IPS DF 6.9 (cell line): ENCODE results near the gene CLECL1.

Experiments used
- DNase-seq: peaks from one replicate; pipeline ENCODE4 v3.0.0-alpha.2; 2013; ENCODE audit warnings: low read depth, low spot score
- H3K27ac ChIP-seq: one replicate; pipeline ENCODE4 v1.5.1; 2013; ENCODE audit warnings: low read length, control low read depth
- H3K27me3 ChIP-seq: 2 replicates; pipeline ENCODE4 v1.6.1; 2013; ENCODE audit warnings: mild to moderate bottlenecking, low read length; ENCODE audit not compliant: control insufficient read depth, insufficient read depth
- H3K36me3 ChIP-seq: 2 replicates; pipeline ENCODE4 v1.6.1; 2013; ENCODE audit warnings: low read length; ENCODE audit not compliant: control insufficient read depth, insufficient read depth
- H3K4me1 ChIP-seq: 2 replicates; pipeline ENCODE4 v1.6.1; 2013; ENCODE audit warnings: low read length; ENCODE audit not compliant: control insufficient read depth, insufficient read depth
- H3K4me3 ChIP-seq: 2 replicates; pipeline ENCODE4 v1.5.1; 2013; ENCODE audit warnings: mild to moderate bottlenecking, low read length
- H3K9me3 ChIP-seq: 2 replicates; pipeline ENCODE4 v1.6.1; 2013; ENCODE audit warnings: low read length, inconsistent platforms; ENCODE audit not compliant: control insufficient read depth, insufficient read depth
- WGBS: extraction: QIAGEN DNeasy Blood & Tissue Kit; methylation state at CpG from one replicate; pipeline ENCODE4 v1.1.7; 2013; ENCODE audit warnings: mixed read lengths, missing lambda C conversion rate; ENCODE audit not compliant: insufficient read length, insufficient coverage; 5-methylcytosine and 5-hydroxymethylcytosine counted together

The CLECL1 gene

GRCh38 chr12:9732921-9733461, at the start of gene CLECL1:
Gene CLECL1 (minus strand): TSS chr12:9733097.
- no peak for DNase-seq
- H3K9me3 ChIP-seq: no peaks in the 10 kb centered on the region
- H3K27me3 ChIP-seq: no peaks in the 10 kb centered on the region
- WGBS: no CpG with 5 or more reads among the region's 8 CpGs
- H3K4me1 ChIP-seq: no peaks in the 10 kb centered on the region
- no peak within 1 kb of the TSS for H3K4me3 ChIP-seq
- H3K36me3 ChIP-seq: no peaks in the 10 kb centered on the region
- no peak within 1 kb of the TSS for H3K27ac ChIP-seq

GRCh38 chr12:9781360-9781759, 48.5 kb upstream of the CLECL1 start:
- H3K27ac ChIP-seq: no peak overlapping the region
- no peak for DNase-seq
- no peaks in the 10 kb centered on the region; the same call in 1 of the 2 replicates for H3K4me1 ChIP-seq
- WGBS: no CpG with 5 or more reads among the region's 2 CpGs
- H3K4me3 ChIP-seq: no peak overlapping the region
- H3K9me3 ChIP-seq: no peaks in the 10 kb centered on the region
- no peaks in the 10 kb centered on the region for H3K27me3 ChIP-seq
- no peaks in the 10 kb centered on the region for H3K36me3 ChIP-seq

GRCh38 chr12:9779209-9779608, 46.3 kb upstream of the CLECL1 start:
- Histone ChIP-seq H3K27ac (no peak overlapping the region), H3K4me3 (no peak overlapping the region), H3K4me1 (no peaks in the 10 kb centered on the region; the same call in 1 of the 2 replicates), H3K27me3 (no peaks in the 10 kb centered on the region), H3K9me3 (no peaks in the 10 kb centered on the region), H3K36me3 (no peaks in the 10 kb centered on the region)
- WGBS: no CpG with 5 or more reads among the region's 4 CpGs
- no peak for DNase-seq

DNA sequence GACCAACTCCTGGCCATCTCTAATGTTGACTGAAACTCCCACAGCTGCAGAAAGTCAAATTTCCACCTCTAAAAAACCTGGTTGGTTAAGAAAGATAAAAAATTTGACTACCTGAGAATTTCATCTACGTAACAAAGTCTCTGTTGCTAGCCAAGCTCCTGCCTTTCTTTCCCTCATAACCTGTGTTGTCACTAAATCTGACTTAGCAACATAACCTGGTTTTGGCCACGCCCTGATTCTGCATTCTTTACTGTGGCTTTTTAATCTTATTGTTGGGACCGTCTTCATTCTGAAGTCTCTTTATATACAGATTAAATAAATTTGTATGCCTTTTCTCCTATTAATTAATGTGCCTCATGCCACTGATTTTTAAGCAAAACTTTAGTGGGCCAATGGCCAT, 43.9 kb upstream of the CLECL1 start:
- Histone ChIP-seq H3K27me3 (no peaks in the 10 kb centered on the region), H3K27ac (no peak overlapping the region), H3K4me1 (no peaks in the 10 kb centered on the region), H3K36me3 (no peaks in the 10 kb centered on the region), H3K4me3 (no peak overlapping the region), H3K9me3 (no peaks in the 10 kb centered on the region)
- no peak for DNase-seq
- WGBS: no CpG with 5 or more reads among the region's 3 CpGs

DNA sequence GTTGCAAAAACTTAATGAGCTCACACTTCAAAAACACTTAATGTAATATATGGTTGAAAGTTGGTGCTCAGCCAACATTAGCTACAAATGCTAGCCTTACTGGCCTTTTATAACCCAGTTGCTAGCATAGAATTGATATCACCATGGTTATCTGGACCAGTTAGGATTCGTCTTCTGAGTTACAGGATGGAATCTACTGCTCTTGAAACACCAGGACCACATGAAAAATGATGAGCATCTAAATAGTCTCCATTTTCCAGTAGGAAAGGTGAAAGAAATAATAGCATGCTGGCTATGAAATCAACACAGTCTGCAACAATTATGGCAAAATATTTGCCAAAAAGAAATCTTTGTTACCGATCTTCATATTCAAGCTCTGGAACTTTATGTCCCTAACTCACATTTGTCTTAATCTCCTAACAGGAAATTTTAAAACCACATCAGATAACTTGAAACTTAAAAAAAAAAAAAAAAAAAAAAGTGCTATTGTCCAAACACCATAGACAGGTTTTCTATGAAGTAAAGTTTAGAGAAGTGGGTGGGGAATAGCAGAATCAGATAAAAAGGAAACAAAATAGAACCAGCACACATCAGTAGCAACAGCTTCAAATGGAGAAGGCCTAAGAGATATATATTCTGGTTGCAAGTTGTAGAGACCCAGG, 40.5 kb upstream of the CLECL1 start:
- Histone ChIP-seq H3K9me3 (no peaks in the 10 kb centered on the region), H3K4me1 (no peaks in the 10 kb centered on the region), H3K36me3 (no peaks in the 10 kb centered on the region), H3K4me3 (no peak overlapping the region), H3K27ac (no peak overlapping the region), H3K27me3 (no peaks in the 10 kb centered on the region)
- DNase-seq: no peak
- WGBS: no CpG with 5 or more reads among the region's 2 CpGs

DNA sequence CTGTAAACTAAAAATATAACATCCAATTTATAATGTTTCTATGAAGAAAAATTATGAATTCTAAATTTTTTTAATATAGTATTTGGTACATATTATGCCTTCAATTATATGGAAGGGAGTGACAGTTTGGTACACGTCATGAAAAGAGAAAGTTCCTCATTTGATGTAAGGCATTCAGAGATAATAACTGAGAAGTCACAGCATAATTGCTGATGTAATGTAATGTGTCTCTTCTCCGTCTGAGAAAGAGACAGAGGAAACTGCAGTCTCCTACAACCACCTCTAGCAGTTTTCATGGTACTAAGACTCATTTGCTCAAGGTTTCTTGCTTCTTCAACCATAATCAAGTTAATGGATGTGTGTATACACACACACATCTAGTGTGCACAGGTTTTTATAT, 30.1 kb upstream of the CLECL1 start:
- no peaks in the 10 kb centered on the region for H3K4me1 ChIP-seq
- no peaks in the 10 kb centered on the region for H3K9me3 ChIP-seq
- no peaks in the 10 kb centered on the region for H3K27me3 ChIP-seq
- no peak for DNase-seq
- H3K27ac ChIP-seq: no peak overlapping the region
- no peak overlapping the region for H3K4me3 ChIP-seq
- WGBS: no CpG with 5 or more reads among the region's 2 CpGs
- no peaks in the 10 kb centered on the region for H3K36me3 ChIP-seq

- 100% methylated on average over 2 of the region's 5 CpGs for WGBS
- H3K27ac ChIP-seq: no peak overlapping the region
- H3K9me3 ChIP-seq: no peaks in the 10 kb centered on the region
- H3K36me3 ChIP-seq: no peaks in the 10 kb centered on the region
- H3K4me3 ChIP-seq: no peak overlapping the region
- H3K4me1 ChIP-seq: no peaks in the 10 kb centered on the region
- DNase-seq: no peak
- no peaks in the 10 kb centered on the region for H3K27me3 ChIP-seq
Observed at GRCh38 chr12:9762369-9762768, 29.5 kb upstream of the CLECL1 start.

- H3K27ac ChIP-seq: no peak overlapping the region
- WGBS: no CpG with 5 or more reads among the region's 4 CpGs
- H3K4me3 ChIP-seq: no peak overlapping the region
- no peaks in the 10 kb centered on the region for H3K4me1 ChIP-seq
- no peak for DNase-seq
- H3K27me3 ChIP-seq: no peaks in the 10 kb centered on the region
- H3K36me3 ChIP-seq: no peaks in the 10 kb centered on the region
- no peaks in the 10 kb centered on the region for H3K9me3 ChIP-seq
Observed at GRCh38 chr12:9761419-9761781, 28.5 kb upstream of the CLECL1 start.

- Histone ChIP-seq H3K4me3 (no peak within 1 kb of the TSS), H3K27ac (no peak within 1 kb of the TSS), H3K36me3 (no peaks in the 10 kb centered on the region), H3K27me3 (no peaks in the 10 kb centered on the region), H3K4me1 (no peaks in the 10 kb centered on the region), H3K9me3 (no peaks in the 10 kb centered on the region)
- no CpG with 5 or more reads among the region's 6 CpGs for WGBS
- no peak for DNase-seq
Observed at GRCh38 chr12:9760699-9761418, 28.0 kb upstream of the CLECL1 start, which contains the start of gene CD69. Gene CD69 (minus strand): TSS chr12:9760901. CDS start chr12:9760820, 81 bp downstream.

DNA sequence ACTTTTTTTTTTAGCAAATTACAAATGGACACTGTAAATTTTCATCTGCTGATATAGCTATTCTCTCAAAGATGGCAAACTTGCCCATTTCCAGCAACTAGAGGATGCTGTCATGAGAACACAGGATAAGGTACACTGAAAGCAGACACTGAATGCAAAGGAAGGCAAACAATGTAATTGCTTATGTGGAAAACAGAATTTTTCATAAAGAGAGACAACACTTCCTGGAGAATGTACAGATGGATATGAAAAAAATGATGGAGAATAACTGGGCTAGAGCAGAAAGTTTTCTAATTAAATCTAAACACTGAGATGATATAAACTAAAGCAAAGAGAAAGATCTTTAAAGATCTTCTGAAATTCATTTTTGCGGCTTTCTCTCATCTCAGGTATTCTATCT, 27.2 kb upstream of the CLECL1 start:
- Histone ChIP-seq H3K4me3 (no peak overlapping the region), H3K36me3 (no peaks in the 10 kb centered on the region), H3K27me3 (no peaks in the 10 kb centered on the region), H3K27ac (no peak overlapping the region), H3K4me1 (no peaks in the 10 kb centered on the region), H3K9me3 (no peaks in the 10 kb centered on the region)
- DNase-seq: no peak
- WGBS: no CpG with 5 or more reads among the region's 1 CpG
